Measurements from ENCODE around the gene AHCTF1. TPM values are rescaled to one million over a fixed set of nuclear protein-coding genes. Genes with fewer than 3 reads are reported as not detected.
A peak's percentile ranks its signal among the peaks of the same experiment; 100 is the strongest.
"Not testable (repeated sequence)": the region's sequence is repeated elsewhere in the genome, so short reads cannot be mapped to it uniquely, and the experiment has no call there.

The AHCTF1 gene
- total RNA-seq, 1 experiment from 2014 or later = 58.2 TPM

- no peaks in the 10 kb centered on the region for H3K9me3 ChIP-seq (replicated peaks)
- no peaks in the 10 kb centered on the region for H3K4me1 ChIP-seq
- H3K4me3 ChIP-seq = no peak overlapping the region
- DNase-seq = no peak
- no peak overlapping the region for H3K27ac ChIP-seq
- no peaks in the 10 kb centered on the region for H3K36me3 ChIP-seq
- H3K27me3 ChIP-seq = no peaks in the 10 kb centered on the region
Measured at GRCh38 chr1:246934765-246935164, 3.0 kb upstream of the AHCTF1 start.

DNA sequence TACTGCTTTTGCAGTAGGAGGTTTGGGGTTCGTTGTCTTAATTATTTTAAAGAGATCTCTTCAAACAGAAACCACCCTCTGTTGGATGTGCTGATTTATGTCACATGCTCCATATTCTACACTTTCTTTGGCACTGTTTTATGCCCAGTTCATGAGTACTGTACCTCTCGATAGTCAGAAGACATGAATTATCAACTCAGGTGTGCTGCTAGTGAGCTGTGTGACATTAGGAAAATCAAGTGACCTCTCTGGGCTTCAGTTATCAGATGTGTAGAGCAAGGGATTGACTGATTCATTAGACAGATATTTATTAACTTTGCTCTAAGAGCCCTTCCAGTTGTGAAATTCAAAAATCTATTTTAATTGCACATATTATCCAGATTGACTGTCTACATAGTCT is 2.1 kb upstream of the AHCTF1 start:
- H3K4me1 ChIP-seq = no peaks in the 10 kb centered on the region
- no peaks in the 10 kb centered on the region for H3K9me3 ChIP-seq (replicated peaks)
- peaks cover 6% of the 10 kb centered on the region for H3K36me3 ChIP-seq
- no peak for DNase-seq
- H3K27me3 ChIP-seq = no peaks in the 10 kb centered on the region
- no peak overlapping the region for H3K4me3 ChIP-seq
- no peak overlapping the region for H3K27ac ChIP-seq

DNA sequence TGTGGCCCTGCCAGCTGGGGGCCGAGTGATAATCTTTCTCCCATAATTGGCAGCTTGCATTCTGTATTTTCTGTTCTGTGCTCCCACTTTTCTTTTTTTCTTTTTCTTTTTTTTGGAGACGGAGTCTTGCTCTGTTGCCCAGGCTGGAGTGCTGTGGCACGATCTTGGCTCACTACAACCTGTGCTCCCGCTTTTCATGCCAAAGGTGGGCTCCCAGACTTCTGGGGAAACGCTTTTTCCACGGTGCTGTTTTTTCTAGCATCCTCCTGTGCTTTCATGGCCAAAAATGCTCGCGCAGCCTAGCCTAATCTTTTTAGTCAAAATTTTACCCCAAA is 585 bp upstream of the AHCTF1 start:
- peak overlapping the region; percentile 97 for H3K4me3 ChIP-seq
- H3K27me3 ChIP-seq = no peaks in the 10 kb centered on the region
- H3K27ac ChIP-seq = peak overlapping the region; percentile 81
- H3K9me3 ChIP-seq (replicated peaks) = 0 out of 2 replicates have a peak, but pooled peaks cover 2% of the 10 kb centered on the region
- peaks cover 19% of the 10 kb centered on the region for H3K36me3 ChIP-seq
- no peak for DNase-seq
- no peaks in the 10 kb centered on the region for H3K4me1 ChIP-seq

GRCh38 chr1:246930830-246931548 is 759 bp downstream of the AHCTF1 start:
- DNase-seq = peak; percentile 47 to 55
- Histone ChIP-seq H3K27me3 (no peaks in the 10 kb centered on the region), H3K27ac (peak overlapping the region; percentile 81), H3K4me3 (peak overlapping the region; percentile 97), H3K4me1 (no peaks in the 10 kb centered on the region), H3K9me3 (replicated peaks) (0 out of 2 replicates have a peak, but pooled peaks cover 10% of the 10 kb centered on the region), H3K36me3 (peaks cover 33% of the 10 kb centered on the region)

DNA sequence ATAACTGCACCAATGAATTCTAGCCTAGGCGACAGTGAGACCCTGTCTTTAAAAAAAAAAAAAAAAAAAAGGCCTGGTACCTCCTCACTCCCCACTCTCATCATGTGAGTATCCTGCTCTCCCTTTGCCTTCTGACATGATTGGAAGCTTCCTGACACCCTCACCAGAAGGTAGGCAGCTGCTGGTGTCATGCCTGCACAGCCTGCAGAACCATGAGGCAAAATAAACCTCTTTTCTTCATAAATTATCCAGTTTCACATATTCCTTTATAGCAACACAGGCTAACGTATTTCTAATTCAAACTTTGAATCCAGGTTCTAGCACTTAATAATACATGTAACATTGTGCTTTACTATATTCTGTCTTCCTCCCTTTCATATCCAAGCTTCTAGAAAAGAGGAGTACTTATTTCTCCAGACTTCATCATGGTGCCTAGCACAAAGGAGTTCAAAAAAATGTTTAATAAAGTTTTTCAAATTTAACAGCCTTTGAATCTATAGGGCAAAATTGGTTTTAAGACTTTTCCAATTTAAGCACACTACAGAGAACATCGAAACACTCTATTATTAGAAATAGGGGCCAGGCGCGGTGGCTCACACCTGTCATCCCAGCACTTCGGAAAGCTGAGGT is 5.6 kb downstream of the AHCTF1 start:
- no peak overlapping the region for H3K4me3 ChIP-seq
- H3K4me1 ChIP-seq = no peaks in the 10 kb centered on the region
- no peak for DNase-seq
- H3K27me3 ChIP-seq = no peaks in the 10 kb centered on the region
- H3K27ac ChIP-seq = no peak overlapping the region
- H3K36me3 ChIP-seq = peaks cover 44% of the 10 kb centered on the region
- 0 out of 2 replicates have a peak, but pooled peaks cover 10% of the 10 kb centered on the region for H3K9me3 ChIP-seq (replicated peaks)

GRCh38 chr1:246923900-246924299 is 7.8 kb downstream of the AHCTF1 start:
- Histone ChIP-seq H3K4me1 (no peaks in the 10 kb centered on the region), H3K27me3 (no peaks in the 10 kb centered on the region), H3K36me3 (peaks cover 39% of the 10 kb centered on the region), H3K27ac (no peak overlapping the region), H3K4me3 (no peak overlapping the region), H3K9me3 (replicated peaks) (0 out of 2 replicates have a peak, but pooled peaks cover 10% of the 10 kb centered on the region)
- DNase-seq = no peak

DNA sequence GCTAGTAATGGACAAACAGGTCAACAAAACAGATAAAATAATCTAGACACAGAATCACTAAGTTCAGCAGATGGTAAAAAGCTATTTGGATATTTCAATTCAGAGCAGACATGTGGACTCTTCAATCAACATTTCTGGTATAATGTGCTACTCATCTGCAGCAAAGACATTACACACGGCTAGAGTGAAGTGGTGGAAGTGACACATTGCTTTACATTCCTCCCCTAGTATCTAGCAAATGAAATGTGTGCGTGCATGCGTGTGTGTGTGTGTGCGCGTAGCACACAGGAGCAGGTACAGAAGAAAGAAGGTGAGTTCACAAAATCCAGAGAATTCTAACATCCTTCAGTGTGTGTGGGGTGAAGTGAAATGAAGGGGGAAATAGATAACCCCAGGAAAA is 8.3 kb downstream of the AHCTF1 start:
- no peak overlapping the region for H3K27ac ChIP-seq
- 0 out of 2 replicates have a peak, but pooled peaks cover 10% of the 10 kb centered on the region for H3K9me3 ChIP-seq (replicated peaks)
- no peak overlapping the region for H3K4me3 ChIP-seq
- H3K4me1 ChIP-seq = no peaks in the 10 kb centered on the region
- peaks cover 38% of the 10 kb centered on the region for H3K36me3 ChIP-seq
- no peak for DNase-seq
- H3K27me3 ChIP-seq = no peaks in the 10 kb centered on the region

GRCh38 chr1:246921481-246921880 is 10.3 kb downstream of the AHCTF1 start:
- Histone ChIP-seq H3K27me3 (no peaks in the 10 kb centered on the region), H3K27ac (no peak overlapping the region), H3K4me1 (no peaks in the 10 kb centered on the region), H3K4me3 (no peak overlapping the region), H3K9me3 (replicated peaks) (0 out of 2 replicates have a peak, but pooled peaks cover 4% of the 10 kb centered on the region), H3K36me3 (peaks cover 40% of the 10 kb centered on the region)
- DNase-seq = no peak

GRCh38 chr1:246919902-246920301 is 11.8 kb downstream of the AHCTF1 start:
- Histone ChIP-seq H3K9me3 (replicated peaks) (no peaks in the 10 kb centered on the region), H3K36me3 (peaks cover 47% of the 10 kb centered on the region), H3K27ac (no peak overlapping the region)

DNA sequence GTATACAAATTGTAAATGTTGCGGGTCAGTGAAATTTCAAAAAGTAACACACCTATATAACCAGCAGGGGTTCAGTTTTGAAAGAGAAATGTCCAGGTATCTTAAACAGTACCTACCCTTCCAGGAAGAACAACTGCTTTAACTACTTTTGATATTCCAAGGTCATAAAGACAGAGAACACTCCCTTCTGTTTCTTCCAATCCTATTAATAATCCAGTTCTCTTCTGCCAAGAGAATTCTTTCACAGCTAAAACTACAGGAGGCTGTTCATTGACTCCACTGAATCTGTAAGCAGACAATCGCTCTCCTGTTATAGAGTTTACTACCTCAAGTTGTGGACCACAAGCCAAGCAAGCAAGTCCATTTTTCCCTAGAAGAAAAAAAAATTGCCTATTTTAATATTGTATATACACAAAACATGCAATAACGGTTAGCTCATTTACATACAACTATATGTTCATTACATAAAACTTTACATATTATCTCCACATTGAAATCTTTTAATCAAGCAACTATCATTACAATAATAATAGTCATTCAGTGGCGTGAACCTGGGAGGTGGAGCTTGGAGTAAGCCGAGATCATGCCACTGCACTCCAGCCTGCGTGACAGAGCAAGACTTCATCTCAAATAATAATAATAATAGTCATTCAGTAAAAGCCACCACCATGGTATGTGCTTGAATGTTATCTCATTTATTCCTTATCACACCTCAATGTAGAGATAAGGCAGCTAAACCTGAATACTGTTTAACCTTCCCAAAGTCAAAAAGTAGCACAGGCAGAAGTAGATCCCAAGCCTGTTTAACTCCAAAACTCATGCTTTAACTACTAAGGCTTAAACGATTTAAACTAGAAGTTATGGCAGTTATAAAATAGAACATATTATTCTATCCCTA is 15.5 kb downstream of the AHCTF1 start:
- not testable (repeated sequence) for H3K9me3 ChIP-seq (replicated peaks); H3K27me3 ChIP-seq; H3K4me3 ChIP-seq; H3K27ac ChIP-seq; DNase-seq; H3K4me1 ChIP-seq
- peaks cover 69% of the 10 kb centered on the region for H3K36me3 ChIP-seq

More at GRCh38 chr1:246919902-246920301, 11.8 kb downstream of the AHCTF1 start:
- DNase-seq = no peak
- Histone ChIP-seq H3K4me3 (no peak overlapping the region), H3K4me1 (no peaks in the 10 kb centered on the region), H3K27me3 (no peaks in the 10 kb centered on the region)

DNA sequence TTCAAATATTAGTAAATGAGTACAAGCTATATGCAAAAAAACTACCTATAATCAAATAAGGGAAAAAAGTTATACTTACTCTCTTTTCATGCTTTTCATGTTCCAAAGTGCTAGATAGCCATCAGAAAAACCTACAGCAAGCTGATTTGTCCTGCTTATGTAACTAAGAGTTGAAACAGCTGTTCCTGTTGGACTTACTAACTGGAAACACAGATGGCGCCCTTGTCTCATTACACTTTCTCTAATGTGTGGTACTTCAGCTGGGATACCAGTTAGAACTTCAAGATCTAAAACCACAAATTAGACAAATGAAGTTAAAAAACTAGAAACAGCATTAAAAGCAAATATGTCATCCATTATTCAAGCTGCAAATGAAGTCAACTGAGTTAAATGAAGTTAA is 24.3 kb downstream of the AHCTF1 start:
- Histone ChIP-seq H3K4me1 (no peaks in the 10 kb centered on the region), H3K27ac (no peak overlapping the region), H3K4me3 (no peak overlapping the region), H3K36me3 (peaks cover 70% of the 10 kb centered on the region), H3K9me3 (replicated peaks) (no peaks in the 10 kb centered on the region), H3K27me3 (no peaks in the 10 kb centered on the region)
- peak; percentile 23 to 62 for DNase-seq

GRCh38 chr1:246906833-246907232 is 24.9 kb downstream of the AHCTF1 start:
- no peaks in the 10 kb centered on the region for H3K27me3 ChIP-seq
- H3K27ac ChIP-seq = no peak overlapping the region
- no peak overlapping the region for H3K4me3 ChIP-seq
- H3K9me3 ChIP-seq (replicated peaks) = no peaks in the 10 kb centered on the region
- no peak for DNase-seq
- H3K36me3 ChIP-seq = peaks cover 74% of the 10 kb centered on the region
- no peaks in the 10 kb centered on the region for H3K4me1 ChIP-seq

GRCh38 chr1:246901874-246902273 is 29.9 kb downstream of the AHCTF1 start:
- no peaks in the 10 kb centered on the region for H3K27me3 ChIP-seq
- H3K36me3 ChIP-seq = peaks cover 92% of the 10 kb centered on the region
- no peak overlapping the region for H3K4me3 ChIP-seq
- H3K27ac ChIP-seq = no peak overlapping the region
- DNase-seq = no peak
- no peaks in the 10 kb centered on the region for H3K9me3 ChIP-seq (replicated peaks)
- no peaks in the 10 kb centered on the region for H3K4me1 ChIP-seq

DNA sequence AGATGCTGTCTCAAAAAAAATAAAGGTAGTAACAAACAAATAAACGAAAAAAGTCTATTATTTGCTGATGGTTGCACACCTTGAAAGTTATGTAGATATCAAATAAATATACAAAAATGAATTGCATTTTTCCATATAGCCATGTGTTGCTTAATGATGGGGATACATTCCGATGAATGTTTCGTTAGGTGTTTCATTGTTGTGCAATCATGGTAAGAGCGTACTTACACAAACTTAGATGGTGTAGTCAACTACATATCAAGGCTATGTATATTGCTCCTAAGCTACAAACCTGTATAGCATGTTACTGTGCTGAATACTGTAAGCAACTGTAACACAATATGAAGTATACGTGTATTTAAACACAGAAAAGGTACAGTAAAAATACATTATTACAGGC is 34.4 kb downstream of the AHCTF1 start:
- DNase-seq = no peak
- no peaks in the 10 kb centered on the region for H3K9me3 ChIP-seq (replicated peaks)
- H3K27ac ChIP-seq = no peak overlapping the region
- H3K4me3 ChIP-seq = no peak overlapping the region
- no peaks in the 10 kb centered on the region for H3K4me1 ChIP-seq
- H3K27me3 ChIP-seq = no peaks in the 10 kb centered on the region
- H3K36me3 ChIP-seq = peaks cover 92% of the 10 kb centered on the region

Data from SJCRH30 (cell line).